HG02870 (cell line): ENCODE measurements around the gene HIRA.
"Not testable (repeated sequence)": the region's sequence is repeated elsewhere in the genome, so short reads cannot be mapped to it uniquely, and the experiment has no call there.

Experiments
- ATAC-seq: cut with Tn5 transposase; IDR thresholded peaks from one replicate; pipeline ENCODE4 v1.9.1; 2021; ENCODE audit warnings: mild to moderate bottlenecking, moderate library complexity; ENCODE audit not compliant: unreplicated experiment

The HIRA gene

DNA sequence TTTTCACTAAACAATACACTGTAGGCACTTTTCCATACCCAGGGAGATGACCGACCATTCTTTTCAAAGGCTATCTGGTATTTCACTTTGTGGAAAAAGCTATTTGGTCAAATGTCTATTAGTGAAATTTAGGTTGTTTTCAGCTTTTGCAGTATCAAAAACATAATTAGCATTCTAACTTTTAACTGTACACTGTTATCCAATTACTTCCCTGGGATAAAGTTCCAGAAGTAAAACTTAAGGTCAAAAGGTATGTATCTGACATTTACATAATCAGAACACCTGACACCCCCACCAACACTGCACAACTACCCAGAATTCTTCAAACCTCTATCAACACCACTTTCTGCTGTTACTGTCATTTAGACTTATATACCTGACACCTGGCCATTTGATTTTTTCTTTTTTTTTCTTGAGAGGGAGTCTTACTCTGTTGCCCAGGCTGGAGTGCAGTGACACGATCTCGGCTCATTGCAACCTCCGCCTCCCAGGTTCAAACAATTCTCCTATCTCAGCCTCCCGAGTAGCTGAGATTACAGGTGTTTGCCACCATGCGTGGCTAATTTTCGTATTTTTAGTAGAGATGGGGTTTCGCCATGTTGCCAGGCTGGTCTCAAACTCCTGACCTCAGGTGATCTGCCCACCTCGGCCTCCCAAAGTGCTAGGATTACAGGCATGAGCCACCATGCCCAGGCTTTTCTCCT is 13.9 kb upstream of the HIRA start:
- ATAC-seq = not testable (repeated sequence)

DNA sequence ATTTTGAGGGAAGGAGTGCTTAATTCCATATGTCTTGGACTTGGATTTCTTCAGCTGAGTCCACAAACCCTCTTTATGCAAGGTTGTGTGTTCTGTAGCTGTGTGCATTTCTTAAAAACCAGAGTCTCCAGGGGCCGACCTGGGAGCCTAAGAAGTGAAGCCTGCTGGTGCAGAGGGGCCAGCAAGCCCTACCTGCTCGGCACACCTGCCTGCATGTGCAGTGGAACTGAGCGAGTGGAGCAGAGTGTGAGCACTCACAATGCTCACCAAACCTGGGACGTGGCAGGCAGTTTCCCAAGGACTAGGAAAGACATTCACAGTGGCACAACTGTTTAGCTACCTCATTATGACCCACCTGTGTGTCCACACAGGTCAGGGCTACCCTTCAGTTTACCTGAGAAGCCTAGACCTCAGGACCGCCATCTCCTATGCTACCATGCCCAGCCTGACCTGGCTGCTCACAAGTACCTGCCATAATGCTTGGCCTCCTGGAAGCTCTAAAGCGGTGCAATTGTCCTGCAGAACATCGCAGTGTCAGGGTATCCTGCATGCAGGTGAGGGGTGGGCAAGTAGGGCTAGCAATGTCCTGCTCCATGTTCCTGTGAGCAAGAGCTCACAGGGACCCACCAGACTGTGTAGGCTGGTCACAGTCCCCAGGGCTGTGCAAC is 12.1 kb upstream of the HIRA start:
- no peak for ATAC-seq

DNA sequence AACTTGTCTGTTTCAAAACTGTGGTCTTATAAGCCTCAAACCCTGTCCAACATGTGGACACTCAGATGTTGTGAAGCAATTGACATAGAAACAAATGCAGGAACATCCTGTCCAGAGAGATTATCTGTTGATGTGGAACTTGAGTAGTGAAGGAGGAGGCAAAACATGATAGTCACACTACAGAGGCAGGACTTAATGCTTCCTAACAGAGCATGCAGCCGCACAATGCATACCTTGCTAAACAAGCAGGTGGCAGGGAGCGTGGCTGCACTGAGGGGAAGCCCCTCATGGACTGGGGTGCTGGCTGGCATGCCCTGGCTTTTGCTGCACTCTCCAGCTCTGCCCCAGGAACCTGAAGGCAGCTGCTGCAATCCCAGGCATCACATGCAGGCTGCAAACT is 10.6 kb upstream of the HIRA start:
- no peak for ATAC-seq

DNA sequence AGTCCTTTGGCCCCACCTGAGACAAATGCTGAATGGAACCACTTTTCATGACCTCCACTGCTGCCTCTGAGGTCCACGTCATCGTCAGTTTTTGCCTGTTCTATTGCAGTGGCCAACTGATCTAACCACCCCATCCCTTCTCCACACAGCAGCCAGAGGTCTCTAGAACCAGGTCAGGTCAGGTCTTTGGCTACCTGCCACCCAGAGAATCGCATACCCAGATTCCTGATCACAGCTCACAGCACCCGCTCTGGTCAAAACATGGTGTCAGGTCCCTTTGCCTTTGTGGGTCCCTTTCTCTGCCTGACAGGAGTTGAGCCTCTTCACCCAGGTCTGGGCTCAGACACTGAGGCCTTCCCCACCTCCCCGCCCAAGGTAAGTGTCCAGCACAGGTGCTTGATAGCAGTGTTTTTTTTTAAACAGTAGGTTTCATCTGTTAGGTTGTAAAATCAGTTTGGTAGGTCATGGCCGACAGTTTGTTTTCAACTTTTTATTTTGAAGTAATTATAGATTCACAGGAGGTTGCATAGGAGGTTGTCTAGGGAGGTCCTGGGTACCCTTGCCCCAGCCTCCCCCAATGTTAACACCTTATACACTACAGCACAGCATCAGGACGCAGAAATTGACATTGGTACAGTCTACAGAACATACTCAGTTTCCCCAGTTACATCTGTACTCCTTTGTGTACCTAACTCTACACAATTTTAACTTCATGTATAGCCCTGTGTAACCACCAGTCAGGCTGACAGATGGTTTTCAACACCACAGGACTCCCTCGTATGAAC is 9.1 kb upstream of the HIRA start:
- no peak for ATAC-seq

DNA sequence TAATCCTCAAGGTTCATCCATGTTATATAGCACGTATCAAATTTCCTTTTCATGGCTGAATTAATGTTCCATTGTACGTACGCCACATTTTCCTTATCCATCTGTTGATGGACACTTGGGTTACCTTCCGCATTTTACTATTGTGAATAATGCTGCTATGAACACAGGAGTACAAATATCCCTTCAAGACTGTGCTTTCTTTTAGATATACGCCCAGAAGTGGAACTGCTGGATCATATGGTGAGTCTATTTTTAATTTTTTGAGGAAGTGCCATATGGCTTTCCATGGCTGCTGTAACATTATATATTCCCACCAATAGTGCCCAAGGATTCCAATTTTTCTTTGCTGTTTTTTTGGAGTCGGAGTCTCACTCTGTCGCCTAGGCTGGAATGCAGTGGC is 6.8 kb upstream of the HIRA start:
- ATAC-seq = no peak

DNA sequence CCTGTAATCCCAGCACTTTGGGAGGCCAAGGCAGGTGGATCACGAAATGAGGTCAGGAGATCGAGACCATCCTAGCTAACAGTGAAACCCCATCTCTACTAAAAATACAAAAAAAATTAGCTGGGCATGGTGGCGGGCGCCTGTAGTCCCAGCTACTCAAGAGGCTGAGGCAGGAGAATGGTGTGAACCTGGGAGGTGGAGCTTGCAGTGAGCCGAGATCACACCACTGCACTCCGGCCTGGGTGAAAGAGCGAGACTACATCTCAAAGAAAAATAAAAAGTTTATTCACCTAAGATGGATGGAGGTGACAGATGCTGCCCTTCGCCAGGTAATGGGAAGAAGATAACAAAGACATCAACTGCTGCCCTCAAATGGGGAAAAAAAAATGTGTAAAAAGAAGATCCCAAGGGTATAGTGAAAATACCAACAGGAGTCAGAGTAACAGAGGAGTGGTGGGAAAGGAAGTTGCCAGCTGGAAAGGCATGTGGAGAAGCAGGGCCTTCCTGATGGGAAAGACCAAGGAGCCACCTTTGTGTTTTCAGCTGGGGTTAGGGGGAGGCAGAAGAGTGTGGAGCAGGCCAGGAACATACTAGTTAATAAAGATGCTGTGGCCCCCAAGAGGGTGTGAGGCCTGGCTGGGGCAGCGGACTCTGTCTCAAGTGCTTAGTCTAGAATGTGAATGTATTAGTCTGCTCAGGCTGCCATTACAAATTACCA is 5.1 kb upstream of the HIRA start:
- not testable (repeated sequence) for ATAC-seq

DNA sequence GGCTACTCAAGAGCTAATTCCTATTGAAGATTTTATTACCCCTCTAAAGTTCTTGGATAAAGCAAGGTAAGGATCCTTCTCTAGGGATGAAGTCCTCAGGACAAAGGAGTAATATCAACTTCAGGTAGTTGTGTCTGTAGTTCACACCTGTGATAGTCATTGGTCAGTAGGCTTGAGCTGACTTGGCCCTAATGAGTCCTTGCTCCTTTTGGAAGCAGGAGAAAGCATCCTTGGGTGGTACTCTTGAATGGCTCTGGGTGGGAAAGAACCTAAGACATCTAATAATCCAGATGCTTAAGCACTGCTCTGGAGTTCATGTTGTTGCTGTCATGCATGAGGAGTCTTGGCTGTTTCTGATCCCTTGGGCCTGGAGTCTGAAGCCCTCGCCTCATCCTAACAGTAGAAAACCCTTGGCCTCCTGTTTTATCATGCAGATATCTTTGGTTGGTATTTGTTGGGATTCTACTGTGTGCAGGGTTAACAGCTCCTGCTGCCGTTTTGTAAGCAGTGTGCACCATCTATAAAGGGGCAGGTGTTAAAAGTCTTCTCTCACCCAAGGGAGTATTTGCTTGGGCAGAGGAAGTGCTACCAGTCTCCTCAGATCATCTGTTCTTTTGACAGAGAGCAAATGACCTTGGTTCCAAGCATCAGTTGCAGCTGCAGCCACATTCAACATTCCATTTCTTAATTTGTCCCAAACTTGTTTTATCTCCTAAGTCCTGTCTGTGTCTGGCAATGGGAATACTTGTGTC is 3.5 kb upstream of the HIRA start:
- ATAC-seq = no peak

DNA sequence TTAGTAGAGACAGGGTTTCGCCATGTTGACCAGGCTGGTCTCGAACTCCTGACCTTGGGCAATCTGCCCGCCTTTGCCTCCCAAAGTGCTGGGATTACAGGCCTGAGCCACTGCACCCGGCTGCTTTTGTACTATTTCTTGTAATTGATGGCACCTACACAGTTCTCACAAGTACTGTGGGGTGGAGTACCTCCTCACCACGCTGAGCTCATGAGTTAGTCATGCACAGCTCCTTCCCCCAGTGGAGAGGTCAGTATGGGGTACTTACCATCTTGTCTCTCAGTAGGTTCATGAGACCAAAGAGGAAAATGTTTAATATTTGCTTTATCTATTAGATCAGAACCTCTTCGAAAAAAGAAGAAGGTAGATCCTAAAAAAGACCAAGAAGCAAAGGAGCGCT is 2.9 kb upstream of the HIRA start:
- no peak for ATAC-seq

DNA sequence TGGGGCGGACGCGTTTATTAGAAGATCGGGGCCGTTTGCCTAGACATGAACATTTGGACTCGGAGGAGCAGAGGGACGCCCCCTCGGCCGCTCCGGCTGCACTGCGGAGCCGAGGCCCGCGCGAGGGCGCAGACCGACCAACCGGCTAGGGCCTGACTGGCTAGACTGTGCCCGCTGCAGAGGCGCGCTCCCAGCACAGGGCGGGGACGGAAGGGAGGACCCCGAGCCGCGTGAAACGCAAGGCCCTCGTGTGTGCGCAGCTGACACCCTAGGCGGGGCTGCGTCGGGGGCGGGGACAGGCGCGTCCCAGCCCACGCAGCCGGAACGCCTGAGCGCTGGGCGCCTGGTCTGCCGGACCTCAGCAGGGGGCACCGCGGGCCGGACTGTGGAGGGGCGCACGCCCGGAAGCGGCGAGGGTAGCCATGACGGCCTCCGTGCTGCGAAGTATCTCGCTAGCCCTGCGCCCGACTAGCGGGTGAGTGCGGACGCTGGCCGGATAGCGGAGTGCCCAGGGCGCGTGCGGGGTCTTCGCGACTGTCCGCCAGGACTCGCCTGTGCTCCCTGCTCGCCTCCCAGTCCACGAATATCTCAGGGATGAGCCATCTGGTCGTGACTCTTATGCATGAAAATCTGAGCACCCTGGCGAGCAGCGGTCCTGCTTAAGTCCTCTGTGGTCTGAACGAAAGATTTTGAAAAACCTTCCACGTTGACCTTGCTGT is 759 bp upstream of the HIRA start, which contains the start of gene MRPL40:
TSS of gene MRPL40 (plus strand) at position 413 of the 719 bp plus-strand sequence. CDS start at position 423, 10 bp downstream.
- peak; percentile 70 for ATAC-seq

DNA sequence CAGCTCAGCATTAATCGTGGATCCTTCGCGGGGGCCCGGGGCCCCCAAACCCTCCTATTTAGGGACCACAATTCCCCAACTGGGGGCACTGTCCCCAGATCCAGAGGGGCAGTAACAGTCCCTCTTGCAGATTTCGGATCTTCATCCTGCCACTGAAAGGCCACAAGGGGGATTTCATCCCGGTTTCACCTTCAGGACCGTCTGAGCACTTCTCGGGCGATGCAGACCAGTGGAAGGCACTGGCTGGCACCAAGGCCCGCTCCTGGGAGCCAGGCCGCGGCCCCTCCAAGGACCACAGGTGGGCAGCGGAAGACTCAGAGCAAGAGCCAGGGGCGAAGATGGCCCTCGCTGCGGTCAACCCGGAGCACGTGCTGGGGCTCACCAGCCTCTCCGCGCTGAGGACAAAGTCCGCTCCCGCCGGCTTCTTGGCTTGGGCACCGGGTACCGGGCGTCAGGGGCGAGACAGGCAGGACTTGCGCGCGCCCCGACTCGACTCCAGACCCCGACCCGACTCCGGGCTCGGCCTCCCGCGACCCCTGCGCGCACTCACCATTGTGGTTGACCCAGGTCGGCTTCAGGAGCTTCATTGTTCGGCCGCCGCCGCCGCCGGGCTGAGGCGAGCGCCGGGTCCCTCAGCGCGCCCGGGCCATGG is 517 bp downstream of the HIRA start:
- no peak for ATAC-seq

DNA sequence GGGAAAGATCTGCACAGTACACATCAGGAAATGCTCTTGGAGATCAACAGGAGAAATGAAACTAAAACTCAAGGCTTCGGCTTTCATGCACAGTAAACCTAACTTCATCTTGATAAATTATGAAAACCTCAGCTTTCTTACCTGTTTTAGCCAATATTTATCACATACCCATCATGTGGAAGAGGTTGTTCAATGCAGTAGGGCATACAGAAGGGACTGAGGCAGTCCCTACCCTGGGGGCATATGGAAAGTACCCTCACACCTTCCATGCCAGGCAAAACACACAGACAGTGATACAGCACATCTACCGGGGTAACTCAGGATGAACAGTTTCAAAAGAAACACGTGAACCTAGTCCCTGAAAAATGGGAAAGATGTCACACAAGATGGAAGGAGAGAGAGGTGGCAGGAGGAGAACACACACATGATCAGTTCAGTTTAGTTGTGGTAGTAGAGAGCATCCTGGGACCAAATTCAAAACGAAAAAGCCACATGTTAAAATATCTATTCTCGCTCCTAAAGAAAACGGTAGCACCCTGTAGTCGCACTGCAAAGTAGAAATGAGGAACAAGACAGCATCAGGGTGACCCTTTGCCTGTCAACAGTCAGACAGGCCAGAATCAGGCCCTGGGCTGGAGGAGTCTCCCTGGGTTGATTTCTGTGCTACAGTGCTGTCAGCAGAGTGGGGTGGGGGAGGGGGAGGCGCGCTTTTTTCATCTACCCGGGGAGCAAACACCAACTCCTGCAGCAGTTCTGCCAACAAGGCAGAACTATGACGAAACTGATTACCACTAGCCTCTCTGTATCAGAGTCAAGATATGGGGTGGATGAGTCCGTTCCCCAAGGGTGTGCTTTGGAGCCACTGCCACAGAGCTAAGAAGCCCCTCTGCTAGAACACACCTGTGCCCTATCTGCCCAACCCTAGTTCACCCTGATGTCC is 1.3 kb downstream of the HIRA start:
- ATAC-seq = no peak

DNA sequence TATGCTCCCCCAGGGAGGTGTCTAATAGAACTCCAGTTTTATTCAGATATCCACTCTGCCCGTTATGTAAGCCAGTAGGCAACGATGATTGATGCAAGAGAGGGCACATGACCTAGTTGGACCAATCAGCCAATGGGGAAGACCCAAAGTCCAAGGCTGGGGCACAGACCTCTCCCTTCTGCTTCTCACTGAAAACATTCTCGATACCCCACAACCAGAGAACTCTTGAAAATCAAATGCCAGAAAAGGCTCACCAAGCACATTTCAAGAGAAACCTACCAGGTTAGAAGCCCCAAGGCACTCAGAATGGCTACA is 7.4 kb downstream of the HIRA start:
- no peak for ATAC-seq

DNA sequence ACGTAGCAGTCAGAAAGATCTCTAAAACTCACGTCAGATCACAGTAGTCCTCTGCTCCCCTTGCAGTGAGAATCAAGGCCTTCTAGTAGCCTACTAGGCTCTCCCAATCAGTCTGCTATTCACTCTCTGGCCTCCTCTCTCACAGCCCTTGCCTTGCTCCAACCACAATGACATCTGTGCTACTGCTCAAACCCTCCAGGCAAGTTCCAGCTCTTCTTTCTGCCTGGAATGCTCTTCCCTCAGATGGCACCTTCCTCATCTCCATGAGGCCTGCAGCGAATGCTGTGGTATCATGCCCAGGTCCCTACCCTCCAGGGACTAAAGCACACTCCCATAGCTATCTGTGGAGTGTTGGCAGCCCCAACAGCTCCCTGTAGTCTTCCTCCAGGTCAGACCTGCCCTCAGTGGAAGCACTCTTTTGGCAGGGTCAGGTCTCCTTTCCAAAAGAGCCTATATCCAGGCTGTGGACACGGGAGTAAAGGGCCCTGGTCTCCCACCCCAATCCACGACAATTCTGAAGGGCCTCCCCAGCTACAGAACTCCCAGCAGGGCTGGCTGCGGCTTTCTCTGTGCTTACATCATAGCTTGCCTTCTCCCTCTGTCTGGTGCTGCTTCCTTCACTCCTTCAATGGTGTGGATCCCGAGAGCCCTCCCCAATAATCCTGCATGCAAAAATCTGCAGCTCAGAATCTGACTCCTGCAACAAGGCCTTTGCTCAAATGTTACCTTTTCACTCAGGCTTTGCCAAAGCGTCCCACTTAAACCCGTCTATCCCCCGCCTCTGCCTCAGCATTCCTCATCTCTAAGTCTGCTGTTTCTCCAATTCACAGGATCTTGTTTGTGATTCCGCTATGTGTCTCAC is 8.9 kb downstream of the HIRA start:
- ATAC-seq = no peak

DNA sequence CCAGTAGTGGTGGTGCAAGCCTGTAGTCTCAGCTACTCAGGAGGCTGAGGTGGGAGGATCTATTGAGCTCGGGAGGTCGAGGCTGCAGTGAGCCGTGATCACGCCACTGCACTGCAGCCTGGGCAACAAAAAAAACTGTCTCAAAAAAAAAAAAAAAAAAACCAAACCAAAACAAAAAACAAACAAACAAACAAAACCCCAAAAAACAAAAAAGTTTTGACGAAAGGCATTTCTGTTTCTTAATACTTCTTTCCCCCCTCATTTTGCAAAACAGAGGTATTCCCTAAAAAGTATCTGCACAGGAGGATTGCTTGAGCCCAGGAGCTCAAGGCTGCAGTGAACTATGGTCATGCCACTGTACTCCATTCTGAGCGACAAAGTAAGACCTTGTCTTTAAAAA is 11.2 kb downstream of the HIRA start:
- no peak for ATAC-seq

DNA sequence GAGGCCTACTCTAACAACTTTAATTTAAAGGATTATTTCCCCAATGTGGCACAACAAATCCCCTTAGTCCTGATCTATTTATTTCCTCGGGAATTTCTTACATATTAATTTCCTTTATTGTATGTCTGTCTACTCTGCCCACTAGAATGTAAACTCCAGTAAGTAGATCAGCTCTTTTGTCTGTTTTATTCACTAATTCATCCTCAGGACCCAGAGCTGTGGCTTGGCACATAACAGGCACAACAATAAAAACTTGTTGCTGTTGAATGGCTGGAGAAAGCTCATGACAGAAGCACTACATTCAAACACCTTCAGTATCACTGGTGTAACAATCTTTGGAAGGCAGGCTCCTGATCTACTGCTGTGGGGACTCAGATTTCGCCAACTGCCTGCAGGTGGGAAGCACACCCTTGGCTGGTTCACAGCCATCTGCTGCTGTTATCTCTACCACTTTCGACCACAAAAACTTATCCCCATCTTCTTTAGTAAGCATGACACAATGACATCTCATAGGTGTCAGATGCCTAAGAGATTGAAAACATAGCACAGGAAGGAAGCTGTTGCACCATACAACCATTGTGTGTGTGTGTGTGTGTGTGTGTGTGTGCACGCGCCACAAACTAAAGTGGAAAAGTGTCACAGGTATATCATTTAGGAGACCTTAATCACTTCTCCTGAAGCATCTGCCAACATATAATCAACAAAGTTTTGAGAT is 11.9 kb downstream of the HIRA start:
- ATAC-seq = peak; percentile 66

DNA sequence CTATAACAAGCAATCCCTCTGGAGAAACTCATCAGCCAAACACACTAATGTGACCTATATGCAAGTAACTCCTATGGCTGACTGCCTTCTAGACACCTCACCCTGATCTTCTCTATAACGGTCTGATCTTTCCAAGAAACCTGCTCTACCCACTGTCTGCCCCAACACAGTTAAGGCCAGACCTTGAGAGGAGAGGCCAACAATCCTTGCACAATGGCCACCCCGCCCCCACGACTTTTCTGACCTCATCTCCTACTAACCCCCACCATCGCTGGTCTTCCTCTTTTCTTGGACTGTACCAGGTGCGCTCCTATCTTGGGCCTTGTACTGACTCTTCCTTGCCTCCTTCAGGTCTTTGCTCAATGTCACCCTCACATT is 12.5 kb downstream of the HIRA start:
- ATAC-seq = no peak

DNA sequence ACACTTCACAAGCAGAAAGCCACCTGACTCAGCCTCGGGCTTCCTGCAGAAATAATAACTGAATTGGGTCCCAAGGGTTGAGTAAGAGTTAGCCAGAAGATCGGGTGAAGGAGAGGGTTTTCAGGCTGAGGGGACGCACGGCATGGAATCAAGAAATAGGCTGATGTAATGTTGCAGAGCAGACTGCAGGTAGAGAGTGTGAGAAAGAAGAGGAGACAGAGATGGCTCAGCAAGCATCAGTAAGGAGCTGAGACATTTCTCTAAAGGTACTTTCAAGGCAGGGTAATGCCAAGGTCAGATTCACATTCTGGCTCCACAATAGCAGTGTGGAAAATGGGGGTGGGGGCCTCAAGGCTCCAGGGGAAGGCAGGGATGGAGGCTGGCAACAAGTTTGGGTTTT is 18.6 kb downstream of the HIRA start:
- ATAC-seq = no peak
